ENCODE data around the gene ZHX3. TPM values are rescaled to one million over a fixed set of nuclear protein-coding genes. Genes with fewer than 3 reads are reported as not detected.

ZHX3 gene
- total and polyA plus RNA-seq, 2 donors (not counting 1 experiment from before 2014, with no cell fraction given): 27.7 to 28.0 TPM

DNA sequence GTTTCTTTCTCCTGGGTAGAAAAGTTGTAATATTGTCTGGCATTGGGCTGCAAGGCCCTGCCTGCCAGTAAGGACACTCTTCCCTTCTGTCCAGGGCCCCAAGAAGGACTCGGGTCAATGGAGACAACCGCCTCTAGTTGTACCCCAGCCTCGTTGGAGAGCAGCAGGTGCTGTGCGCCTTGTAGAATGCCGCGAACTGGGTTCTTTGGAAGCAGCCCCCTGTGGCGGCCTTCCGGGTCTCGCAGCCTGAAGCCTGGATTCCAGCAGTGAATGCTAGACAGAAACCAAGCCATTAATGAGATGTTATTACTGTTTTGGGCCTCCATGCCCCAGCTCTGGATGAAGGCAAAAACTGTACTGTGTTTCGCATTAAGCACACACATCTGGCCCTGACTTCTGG is 143.2 kb downstream of the ZHX3 start:
- H4K20me1 ChIP-seq (ENCODE audit: control insufficient read depth, extremely low read depth, insufficient read depth, low read length): no peaks in the 10 kb centered on the region
- no peak for TF ChIP-seq EZH2 (IDR thresholded peaks at IDR 0.05; ENCODE audit: low read length, missing control alignments)
- TF ChIP-seq, protein P1, sequence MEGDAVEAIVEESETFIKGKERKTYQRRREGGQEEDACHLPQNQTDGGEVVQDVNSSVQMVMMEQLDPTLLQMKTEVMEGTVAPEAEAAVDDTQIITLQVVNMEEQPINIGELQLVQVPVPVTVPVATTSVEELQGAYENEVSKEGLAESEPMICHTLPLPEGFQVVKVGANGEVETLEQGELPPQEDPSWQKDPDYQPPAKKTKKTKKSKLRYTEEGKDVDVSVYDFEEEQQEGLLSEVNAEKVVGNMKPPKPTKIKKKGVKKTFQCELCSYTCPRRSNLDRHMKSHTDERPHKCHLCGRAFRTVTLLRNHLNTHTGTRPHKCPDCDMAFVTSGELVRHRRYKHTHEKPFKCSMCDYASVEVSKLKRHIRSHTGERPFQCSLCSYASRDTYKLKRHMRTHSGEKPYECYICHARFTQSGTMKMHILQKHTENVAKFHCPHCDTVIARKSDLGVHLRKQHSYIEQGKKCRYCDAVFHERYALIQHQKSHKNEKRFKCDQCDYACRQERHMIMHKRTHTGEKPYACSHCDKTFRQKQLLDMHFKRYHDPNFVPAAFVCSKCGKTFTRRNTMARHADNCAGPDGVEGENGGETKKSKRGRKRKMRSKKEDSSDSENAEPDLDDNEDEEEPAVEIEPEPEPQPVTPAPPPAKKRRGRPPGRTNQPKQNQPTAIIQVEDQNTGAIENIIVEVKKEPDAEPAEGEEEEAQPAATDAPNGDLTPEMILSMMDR (conservative IDR thresholded peaks at IDR 0.05 in 1 of 2, IDR thresholded peaks at IDR 0.05 in 1 of 2; ENCODE audit: low read depth in 1 of 2, low read length in 2 of 2): no peak
- H3K79me2 ChIP-seq (ENCODE audit: control insufficient read depth, insufficient read depth, low read length): peaks cover 8% of the 10 kb centered on the region
- H3K9ac ChIP-seq (ENCODE audit: insufficient read depth, low read length): no peak overlapping the region
- H3K27me3 ChIP-seq (ENCODE audit: control insufficient read depth, insufficient read depth, low read length): no peaks in the 10 kb centered on the region
- no peak overlapping the region for H3K4me2 ChIP-seq (ENCODE audit: extremely low read depth, insufficient read depth, low read length)
- H3K36me3 ChIP-seq (ENCODE audit: control insufficient read depth, insufficient read depth, low read length): peaks cover 14% of the 10 kb centered on the region
- H3K27ac ChIP-seq (ENCODE audit: insufficient read depth, low read length): no peak overlapping the region
- no peak overlapping the region for H3K4me3 ChIP-seq (replicated peaks in 1 of 4; ENCODE audit: control extremely low read depth in 1 of 4, insufficient read depth in 1 of 4, low read depth in 3 of 4, low read length in 4 of 4)
- DNase-seq (ENCODE audit: low read depth in 2 of 2): no peak
- H3K9me3 ChIP-seq (ENCODE audit: control insufficient read depth, insufficient read depth, low read depth, low read length): no peaks in the 10 kb centered on the region
- no peak overlapping the region for H2AFZ ChIP-seq (ENCODE audit: low read length)
- H3K4me1 ChIP-seq (ENCODE audit: control insufficient read depth, extremely low read depth, insufficient read depth, low read length): peaks cover 28% of the 10 kb centered on the region

DNA sequence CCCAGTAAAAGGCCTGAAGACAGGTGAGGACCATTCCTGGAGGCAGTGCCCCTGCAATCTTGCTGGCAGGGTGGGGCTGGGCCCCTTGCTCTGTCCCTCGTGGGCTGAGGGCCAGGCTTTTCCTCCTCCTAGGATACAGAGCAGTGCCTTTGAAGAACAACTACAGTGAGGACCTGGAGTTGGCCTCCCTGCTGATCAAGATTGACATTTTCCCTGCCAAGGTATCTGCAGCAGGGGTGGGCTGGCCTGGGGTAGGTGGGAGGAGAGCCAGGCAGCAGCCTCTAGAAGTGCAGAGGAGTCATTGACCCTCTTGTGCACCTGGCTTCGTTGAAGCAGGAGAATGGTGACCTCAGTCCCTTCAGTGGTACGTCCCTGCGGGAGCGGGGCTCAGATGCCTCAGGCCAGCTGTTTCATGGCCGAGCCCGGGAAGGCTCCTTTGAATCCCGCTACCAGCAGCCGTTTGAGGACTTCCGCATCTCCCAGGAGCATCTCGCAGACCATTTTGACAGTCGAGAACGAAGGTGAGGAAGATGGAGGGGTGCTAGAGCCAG is 143.7 kb downstream of the ZHX3 start:
- H3K9me3 ChIP-seq (ENCODE audit: control insufficient read depth, insufficient read depth, low read depth, low read length): no peaks in the 10 kb centered on the region
- no peak overlapping the region for H3K4me3 ChIP-seq (replicated peaks in 1 of 4; ENCODE audit: control extremely low read depth in 1 of 4, insufficient read depth in 1 of 4, low read depth in 3 of 4, low read length in 4 of 4)
- TF ChIP-seq EZH2 (IDR thresholded peaks at IDR 0.05; ENCODE audit: low read length, missing control alignments): no peak
- TF ChIP-seq, protein P1 (conservative IDR thresholded peaks at IDR 0.05 in 1 of 2, IDR thresholded peaks at IDR 0.05 in 1 of 2; ENCODE audit: low read depth in 1 of 2, low read length in 2 of 2): no peak
- H2AFZ ChIP-seq (ENCODE audit: low read length): no peak overlapping the region
- H3K36me3 ChIP-seq (ENCODE audit: control insufficient read depth, insufficient read depth, low read length): peaks cover 19% of the 10 kb centered on the region
- H3K4me1 ChIP-seq (ENCODE audit: control insufficient read depth, extremely low read depth, insufficient read depth, low read length): peaks cover 27% of the 10 kb centered on the region
- H3K27ac ChIP-seq (ENCODE audit: insufficient read depth, low read length): peak overlapping the region; percentile 9
- H4K20me1 ChIP-seq (ENCODE audit: control insufficient read depth, extremely low read depth, insufficient read depth, low read length): no peaks in the 10 kb centered on the region
- no peak overlapping the region for H3K9ac ChIP-seq (ENCODE audit: insufficient read depth, low read length)
- no peak for DNase-seq (ENCODE audit: low read depth in 2 of 2)
- peaks cover 6% of the 10 kb centered on the region for H3K79me2 ChIP-seq (ENCODE audit: control insufficient read depth, insufficient read depth, low read length)
- H3K4me2 ChIP-seq (ENCODE audit: extremely low read depth, insufficient read depth, low read length): no peak overlapping the region
- H3K27me3 ChIP-seq (ENCODE audit: control insufficient read depth, insufficient read depth, low read length): no peaks in the 10 kb centered on the region

GRCh38 chr20:41173161-41173721 is 144.3 kb downstream of the ZHX3 start:
- H3K9me3 ChIP-seq (ENCODE audit: control insufficient read depth, insufficient read depth, low read depth, low read length): no peaks in the 10 kb centered on the region

More at GRCh38 chr20:41173161-41173721, 144.3 kb downstream of the ZHX3 start:
- no peak for TF ChIP-seq EZH2 (IDR thresholded peaks at IDR 0.05; ENCODE audit: low read length, missing control alignments)
- TF ChIP-seq, protein P1 (conservative IDR thresholded peaks at IDR 0.05 in 1 of 2, IDR thresholded peaks at IDR 0.05 in 1 of 2; ENCODE audit: low read depth in 1 of 2, low read length in 2 of 2): peak; percentile 92 to 94
- H3K4me3 ChIP-seq (replicated peaks in 1 of 4; ENCODE audit: control extremely low read depth in 1 of 4, insufficient read depth in 1 of 4, low read depth in 3 of 4, low read length in 4 of 4): no peak overlapping the region
- peaks cover 3% of the 10 kb centered on the region for H3K79me2 ChIP-seq (ENCODE audit: control insufficient read depth, insufficient read depth, low read length)
- H2AFZ ChIP-seq (ENCODE audit: low read length): no peak overlapping the region
- H3K9ac ChIP-seq (ENCODE audit: insufficient read depth, low read length): no peak overlapping the region
- H3K36me3 ChIP-seq (ENCODE audit: control insufficient read depth, insufficient read depth, low read length): peaks cover 21% of the 10 kb centered on the region
- peak overlapping the region; percentile 9 for H3K27ac ChIP-seq (ENCODE audit: insufficient read depth, low read length)
- H4K20me1 ChIP-seq (ENCODE audit: control insufficient read depth, extremely low read depth, insufficient read depth, low read length): no peaks in the 10 kb centered on the region
- peaks cover 23% of the 10 kb centered on the region for H3K4me1 ChIP-seq (ENCODE audit: control insufficient read depth, extremely low read depth, insufficient read depth, low read length)
- no peak overlapping the region for H3K4me2 ChIP-seq (ENCODE audit: extremely low read depth, insufficient read depth, low read length)
- peak; percentile 52 to 95 for DNase-seq (ENCODE audit: low read depth in 2 of 2)
- H3K27me3 ChIP-seq (ENCODE audit: control insufficient read depth, insufficient read depth, low read length): no peaks in the 10 kb centered on the region
